Effector memory CD4-positive, alpha-beta T cell (primary cell): ENCODE data around the gene DKK3.

Experiments used
- DNase-seq, 3 donors: peaks; one replicate each; pipeline ENCODE4 v3.0.0-alpha.2; 2020
- H3K27ac ChIP-seq: 2 replicates; pipeline ENCODE4 v1.7.0; 2013; ENCODE audit warnings: mild to moderate bottlenecking, low read length, moderate library complexity; ENCODE audit not compliant: insufficient read depth, poor library complexity, severe bottlenecking
- H3K27me3 ChIP-seq: replicated peaks from 2 replicates; pipeline ENCODE4 v1.7.0; 2013; ENCODE audit warnings: mild to moderate bottlenecking, low read length; ENCODE audit not compliant: insufficient read depth, control insufficient read depth, poor library complexity, severe bottlenecking
- H3K36me3 ChIP-seq: 2 replicates; pipeline ENCODE4 v1.7.0; 2013; ENCODE audit warnings: mild to moderate bottlenecking, low read length, moderate library complexity; ENCODE audit not compliant: control insufficient read depth, insufficient read depth
- H3K4me1 ChIP-seq: 2 replicates; pipeline ENCODE4 v1.7.0; 2013; ENCODE audit warnings: low read length, mild to moderate bottlenecking; ENCODE audit not compliant: control insufficient read depth, insufficient read depth, poor library complexity, severe bottlenecking
- H3K4me3 ChIP-seq: 2 replicates; pipeline ENCODE4 v1.7.0; 2013; ENCODE audit warnings: low read length, low read depth, mild to moderate bottlenecking; ENCODE audit not compliant: insufficient read depth, poor library complexity, severe bottlenecking
- H3K9me3 ChIP-seq: 2 replicates; pipeline ENCODE4 v1.7.0; 2013; ENCODE audit warnings: mild to moderate bottlenecking, low read length, moderate library complexity; ENCODE audit not compliant: control insufficient read depth

Gene DKK3

GRCh38 chr11:11916981-11917399, 91.4 kb downstream of the DKK3 start:
- H3K4me3 ChIP-seq = no peak overlapping the region
- no peaks in the 10 kb centered on the region for H3K36me3 ChIP-seq
- H3K4me1 ChIP-seq = no peaks in the 10 kb centered on the region
- H3K9me3 ChIP-seq = no peaks in the 10 kb centered on the region
- H3K27me3 ChIP-seq = no peaks in the 10 kb centered on the region
- H3K27ac ChIP-seq = no peak overlapping the region
- no peak for DNase-seq

DNA sequence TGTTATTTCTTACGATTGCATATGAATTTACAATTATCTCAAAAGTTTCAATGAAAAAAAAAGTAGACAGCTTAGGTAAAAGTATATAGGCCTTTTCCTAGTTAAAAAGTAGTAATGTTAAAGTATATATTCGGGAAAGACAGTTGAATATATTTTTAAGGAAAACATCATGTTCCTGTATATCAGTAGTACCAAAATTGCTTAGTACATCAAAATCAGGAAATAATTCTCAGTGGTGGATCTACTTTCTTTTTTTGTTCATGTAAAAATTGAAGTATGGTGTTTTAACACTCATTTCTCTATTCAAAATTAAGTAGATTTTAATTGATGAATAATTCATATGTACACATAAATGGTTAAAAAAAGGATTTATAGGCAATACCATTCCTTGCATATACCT, 92.8 kb downstream of the DKK3 start:
- peaks cover under 1% of the 10 kb centered on the region for H3K36me3 ChIP-seq
- H3K27ac ChIP-seq = no peak overlapping the region

DNA sequence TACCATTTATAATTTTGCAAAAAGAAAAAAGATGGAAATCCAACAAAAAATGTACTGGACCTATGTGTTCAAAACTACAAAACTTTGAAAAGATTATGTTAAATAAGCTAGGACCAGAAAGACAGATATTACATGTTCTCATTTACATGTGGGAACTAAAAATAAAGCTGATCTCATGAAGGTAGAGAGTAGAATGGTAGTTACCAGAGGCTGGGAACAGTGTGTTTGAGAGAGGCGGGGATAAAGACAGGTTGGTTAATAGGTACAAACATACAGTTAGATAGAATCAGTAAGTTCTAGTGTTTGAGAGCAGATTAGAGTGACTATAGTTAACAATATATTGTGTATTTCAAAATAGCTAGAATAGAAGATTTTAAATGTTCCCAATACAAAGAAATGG, 95.0 kb downstream of the DKK3 start:
- Histone ChIP-seq H3K27me3 (no peaks in the 10 kb centered on the region), H3K4me3 (no peak overlapping the region), H3K4me1 (no peaks in the 10 kb centered on the region), H3K27ac (no peak overlapping the region), H3K9me3 (no peaks in the 10 kb centered on the region), H3K36me3 (peaks cover 10% of the 10 kb centered on the region)
- no peak for DNase-seq

More for the DNA sequence above, 92.8 kb downstream of the DKK3 start:
- no peaks in the 10 kb centered on the region for H3K9me3 ChIP-seq
- H3K4me1 ChIP-seq = no peaks in the 10 kb centered on the region
- no peaks in the 10 kb centered on the region for H3K27me3 ChIP-seq
- H3K4me3 ChIP-seq = no peak overlapping the region
- DNase-seq = no peak
